HuH-7 (cell line): Measurements from ENCODE around the gene CGNL1.

ENCODE experiments used
- DNase-seq: peaks from one replicate; pipeline ENCODE4 v3.0.0; 2011; ENCODE audit warnings: low spot score

CGNL1 gene

DNA sequence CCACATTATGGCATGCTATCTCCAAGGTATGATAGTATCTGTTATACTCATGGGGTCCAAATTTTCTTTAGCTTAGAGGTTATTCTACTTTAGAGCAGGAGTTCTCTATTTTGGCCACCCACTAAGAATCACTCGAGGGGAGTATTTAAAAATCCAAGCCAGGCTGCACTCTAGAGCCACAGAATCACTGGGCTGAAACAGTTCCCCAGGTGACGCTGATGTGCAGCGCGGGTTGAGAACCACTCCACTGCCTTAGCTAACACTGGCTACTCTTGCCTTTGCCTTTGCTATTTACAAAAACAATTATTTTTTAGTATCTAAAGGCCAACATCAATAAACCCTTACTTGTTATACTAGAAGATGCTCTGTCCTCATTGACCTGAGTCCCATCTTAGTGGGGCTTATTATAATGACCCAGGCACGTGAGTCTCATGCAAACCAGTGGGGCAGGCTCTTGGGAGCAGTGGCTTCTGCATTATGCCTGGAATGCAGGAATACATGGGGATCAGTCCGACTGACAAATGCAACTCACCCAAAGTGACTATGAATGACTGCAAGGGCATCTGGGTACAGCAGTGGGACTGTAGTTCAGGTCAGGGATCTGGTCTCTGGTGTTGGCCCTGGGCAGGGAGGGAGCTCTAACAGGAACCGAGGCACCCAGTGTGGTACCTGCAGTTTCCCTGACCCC lies 21.7 kb upstream of the CGNL1 start:
- DNase-seq: no peak

- no peak for DNase-seq
Measured at GRCh38 chr15:57355259-57355658, 21.0 kb upstream of the CGNL1 start.

- no peak for DNase-seq
Measured at GRCh38 chr15:57356178-57356577, 20.1 kb upstream of the CGNL1 start.

- DNase-seq: no peak
Measured at GRCh38 chr15:57356636-57357035, 19.7 kb upstream of the CGNL1 start.

DNA sequence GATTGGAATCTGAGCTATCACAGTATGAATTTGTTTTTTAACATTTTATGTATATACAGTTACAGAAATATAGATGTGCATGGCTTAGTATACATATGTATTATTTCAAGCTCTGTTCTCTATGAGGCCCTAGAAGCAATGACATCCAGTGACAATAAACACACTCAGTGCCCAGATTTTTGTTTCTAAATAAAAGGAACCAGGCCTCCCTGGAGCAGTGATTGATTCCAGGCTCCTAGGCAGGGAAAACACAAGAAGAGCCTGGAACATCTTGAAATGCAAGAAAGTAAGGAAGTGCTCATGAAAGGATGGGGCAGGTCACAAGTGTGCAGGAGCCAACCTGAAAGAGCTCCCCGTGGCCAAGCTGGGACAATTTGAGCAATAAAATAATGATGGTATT lies 18.5 kb upstream of the CGNL1 start:
- DNase-seq: no peak

DNA sequence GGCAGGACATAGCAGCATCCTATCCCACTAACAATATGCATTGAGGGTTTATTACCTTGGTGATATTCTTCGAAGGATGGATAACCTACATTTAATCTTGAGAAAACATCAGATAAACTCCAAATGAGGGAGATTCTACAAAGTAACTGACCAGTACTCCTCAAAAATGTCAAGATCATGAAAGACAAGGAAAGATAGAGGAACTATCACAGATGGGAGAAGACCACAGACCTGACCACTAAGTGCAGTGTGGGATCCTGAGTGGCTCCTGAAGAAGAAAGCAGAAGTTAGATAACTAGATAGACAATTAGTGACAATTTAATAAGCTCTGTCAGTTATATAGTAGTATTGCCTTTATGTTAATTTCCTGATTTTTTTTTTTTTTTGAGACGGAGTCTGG lies 17.7 kb upstream of the CGNL1 start:
- no peak for DNase-seq

DNA sequence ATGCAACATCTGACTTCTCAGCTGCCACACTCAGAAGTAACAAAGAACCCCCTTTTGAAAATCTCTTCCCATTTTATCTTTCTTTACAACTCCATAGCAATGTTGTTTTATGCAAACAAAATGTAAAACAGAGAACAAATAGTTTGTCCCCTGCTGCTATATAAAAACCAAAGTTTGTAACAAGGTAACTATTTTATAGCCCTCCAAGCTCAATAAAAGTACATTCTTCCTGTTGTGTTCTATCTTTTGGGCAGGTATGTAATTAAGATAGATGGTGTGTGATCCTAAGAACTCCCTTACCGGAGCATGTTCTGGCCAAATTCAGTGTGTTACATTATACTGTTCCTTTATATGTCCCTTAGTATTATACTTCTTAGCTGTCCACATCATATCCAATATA lies 12.6 kb upstream of the CGNL1 start:
- no peak for DNase-seq

DNA sequence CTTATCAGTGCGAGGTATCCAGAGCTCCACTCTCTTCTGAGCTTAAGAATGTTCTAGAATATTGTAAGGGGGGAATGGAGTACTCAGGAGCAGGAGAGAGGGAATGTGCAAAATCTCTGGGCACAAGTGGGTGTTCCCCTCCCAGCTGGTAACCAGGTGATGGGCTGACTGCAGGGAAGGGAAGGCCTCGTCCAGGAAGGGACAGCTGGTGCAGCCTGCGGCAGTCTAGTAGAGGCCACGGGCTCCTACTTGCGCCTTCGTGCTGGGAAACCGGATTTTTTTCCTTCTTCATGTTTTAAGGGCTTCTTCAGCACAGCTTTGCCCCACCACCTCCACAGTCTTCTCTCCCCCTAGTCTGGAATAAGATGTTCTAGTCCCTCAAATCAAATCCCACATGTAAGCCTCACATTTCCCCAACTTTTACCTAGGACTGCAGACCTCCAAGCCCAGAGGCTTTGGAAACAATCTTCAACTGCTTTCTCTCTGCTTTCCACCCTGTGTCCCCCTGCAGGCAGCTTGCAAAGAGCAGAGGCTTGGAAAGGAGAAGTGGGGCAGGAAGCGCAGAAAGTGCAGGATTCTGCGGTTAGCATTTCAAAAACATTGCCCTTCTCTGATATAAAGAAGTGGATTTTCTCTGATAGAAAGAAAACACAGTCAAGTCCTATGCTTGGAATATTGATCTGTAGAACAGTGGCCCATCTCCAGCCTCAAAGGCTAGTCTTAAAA lies 11.9 kb upstream of the CGNL1 start:
- DNase-seq: peak; percentile 37

- DNase-seq: no peak
Measured at GRCh38 chr15:57367556-57367955, 8.7 kb upstream of the CGNL1 start.

DNA sequence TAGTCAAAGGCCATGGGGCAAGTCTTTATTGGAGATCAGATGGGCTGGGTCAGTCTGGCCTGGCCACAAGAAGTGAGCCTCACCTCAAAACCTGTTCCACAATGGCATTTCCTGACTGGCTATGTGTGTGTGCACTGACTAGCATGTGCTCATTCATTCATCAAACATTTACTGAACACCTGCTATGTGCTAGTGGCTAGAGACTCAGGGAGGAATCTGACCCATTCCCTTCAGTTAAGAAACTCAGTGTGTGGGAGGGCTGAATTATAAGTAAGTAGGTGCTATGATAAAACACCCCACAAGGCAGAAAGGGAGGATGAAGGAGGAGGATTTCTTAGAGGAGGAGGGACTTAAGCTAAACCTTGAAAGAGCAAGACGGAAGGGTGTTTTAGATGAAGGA lies 5.4 kb upstream of the CGNL1 start:
- no peak for DNase-seq

DNA sequence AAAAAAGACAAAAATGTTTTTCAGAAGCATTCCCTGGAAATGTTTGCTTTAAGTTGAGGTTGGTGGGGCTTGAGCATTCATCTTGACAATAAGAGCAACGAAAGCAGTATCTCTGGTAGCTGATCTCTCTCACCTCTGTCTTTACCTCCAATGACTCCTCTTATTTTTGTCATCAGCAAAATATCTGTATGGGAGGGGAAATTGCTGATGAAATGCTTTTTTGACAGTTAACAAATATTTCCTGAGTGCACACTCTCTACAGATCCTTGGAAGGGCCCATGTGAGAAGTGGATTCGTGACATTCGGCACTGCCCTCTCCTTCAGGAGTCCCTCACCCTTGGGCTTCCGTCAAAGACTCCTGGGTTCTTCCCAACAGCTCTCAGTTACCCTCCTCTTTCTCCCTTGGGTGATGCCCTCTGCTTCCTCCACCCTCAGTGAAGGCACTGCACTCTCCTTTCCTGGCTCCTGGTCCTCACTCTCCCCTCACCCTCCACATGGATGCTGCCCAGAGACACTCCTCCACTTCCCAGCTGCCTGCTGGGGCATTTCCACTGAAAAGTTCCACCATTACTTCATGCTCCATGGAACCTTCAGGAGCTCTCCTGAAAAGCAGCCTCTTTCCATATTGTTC lies 2.9 kb upstream of the CGNL1 start:
- no peak for DNase-seq

GRCh38 chr15:57373882-57374276 lies 2.4 kb upstream of the CGNL1 start:
- no peak for DNase-seq

GRCh38 chr15:57376696-57377477 lies 582 bp downstream of the CGNL1 start:
- peak; percentile 71 for DNase-seq

GRCh38 chr15:57377478-57377847 lies 1.2 kb downstream of the CGNL1 start:
- peak; percentile 39 for DNase-seq

GRCh38 chr15:57379487-57379886 lies 3.2 kb downstream of the CGNL1 start:
- DNase-seq: no peak

DNA sequence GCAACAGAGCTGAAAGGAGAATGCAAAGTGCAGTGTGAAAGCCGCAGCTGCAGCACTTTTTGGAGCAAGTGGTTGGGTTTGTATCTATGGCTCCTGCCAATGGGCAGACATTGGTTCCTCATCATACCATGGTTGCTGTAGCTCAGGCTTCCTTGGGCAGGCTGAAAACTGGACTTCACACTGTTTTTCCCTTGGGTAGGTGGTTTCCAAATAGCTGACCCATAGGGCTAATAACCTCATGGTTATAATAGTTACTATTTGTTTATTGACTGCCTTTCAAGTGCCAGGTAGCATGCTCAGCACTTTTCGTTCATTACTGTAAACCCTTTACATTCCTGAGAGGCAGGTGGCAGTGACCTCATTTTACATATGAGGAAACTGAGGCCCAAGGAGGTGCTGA lies 4.5 kb downstream of the CGNL1 start:
- no peak for DNase-seq

DNA sequence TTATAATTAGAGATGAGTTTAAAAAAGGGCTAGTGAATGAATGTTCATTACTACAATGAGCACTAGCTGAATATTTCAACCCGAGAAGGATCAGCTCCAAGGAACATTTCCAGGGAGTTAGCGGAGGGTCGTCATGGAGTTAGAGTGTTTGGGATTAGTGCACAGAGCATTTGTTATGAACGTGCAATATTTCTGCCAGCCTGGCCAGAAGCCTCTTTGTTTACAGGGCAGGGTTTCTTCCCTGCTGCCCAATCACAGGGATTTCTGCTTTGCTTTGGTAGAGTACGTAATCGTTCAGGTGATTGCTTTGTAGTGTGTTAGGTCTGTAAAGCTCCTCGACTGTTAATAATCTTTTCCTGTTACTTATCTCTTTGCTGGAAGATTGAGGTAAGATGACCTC lies 5.9 kb downstream of the CGNL1 start:
- peak; percentile 32 for DNase-seq

DNA sequence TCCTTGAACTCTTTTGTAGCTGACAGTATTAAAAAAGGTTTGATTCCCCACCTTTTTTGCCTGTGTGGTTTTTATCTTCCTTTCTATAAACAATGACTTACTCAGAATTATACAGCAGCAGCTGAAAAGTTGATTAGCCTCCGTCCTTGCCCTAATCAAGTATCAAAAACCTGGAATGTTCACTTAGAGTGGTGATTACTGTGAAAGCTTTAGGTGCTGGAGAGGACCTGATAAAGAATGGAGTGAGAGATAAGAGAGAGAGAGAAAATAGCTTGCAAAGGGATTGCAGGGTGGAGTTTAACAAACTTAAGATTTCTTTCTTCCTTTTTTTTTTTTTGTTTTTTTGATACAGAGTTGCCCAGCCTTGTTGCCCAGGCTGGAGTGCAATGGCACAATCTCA lies 6.7 kb downstream of the CGNL1 start:
- DNase-seq: no peak

DNA sequence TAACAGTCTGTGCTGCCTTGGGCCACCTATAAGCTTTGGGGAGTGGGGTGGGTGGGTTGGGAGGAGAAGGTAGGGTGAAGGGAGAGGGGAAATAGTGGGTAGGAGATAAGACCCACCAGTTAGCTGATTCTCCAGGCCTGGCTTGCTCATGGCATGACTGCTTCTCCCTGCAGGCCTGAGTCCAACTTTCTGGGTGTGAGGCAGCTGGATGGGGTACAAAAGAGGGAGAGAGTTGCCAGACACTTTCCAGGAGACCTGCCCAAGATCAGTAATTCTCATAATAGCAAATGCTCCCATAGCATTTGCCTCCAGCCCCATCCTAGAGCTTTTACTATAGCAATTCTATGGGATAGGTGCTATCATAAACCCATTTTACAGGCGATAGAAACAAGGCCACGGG lies 7.7 kb downstream of the CGNL1 start:
- no peak for DNase-seq

GRCh38 chr15:57384816-57385215 lies 8.5 kb downstream of the CGNL1 start:
- DNase-seq: no peak

GRCh38 chr15:57385923-57386390 lies 9.7 kb downstream of the CGNL1 start:
- no peak for DNase-seq

DNA sequence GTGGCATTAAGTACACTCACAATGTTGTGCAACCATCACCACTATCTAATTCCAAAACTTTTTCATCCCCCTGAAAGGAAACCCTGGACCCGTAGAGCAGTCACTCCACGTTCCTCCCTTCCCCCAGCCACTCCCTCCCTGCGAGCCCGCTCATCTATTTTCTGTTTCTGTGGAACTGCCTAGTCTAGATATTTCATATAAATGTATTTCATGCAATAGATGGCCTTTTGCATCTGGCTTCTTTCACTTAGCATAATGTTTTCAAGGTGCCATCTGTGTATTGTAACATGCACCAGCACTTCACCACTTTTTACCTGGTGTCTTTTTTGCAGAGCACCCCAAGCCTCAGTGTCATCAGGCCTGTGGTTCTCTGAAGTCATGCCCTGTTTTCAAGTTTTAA lies 10.7 kb downstream of the CGNL1 start:
- DNase-seq: no peak
